Activated B cell treated with CpG ODN at 0.5 μM for 24 hours (primary cell): ENCODE data around the gene FUZ. TPM values are rescaled to one million over a fixed set of nuclear protein-coding genes. Genes with fewer than 3 reads are reported as not detected.
A peak's percentile ranks its signal among the peaks of the same experiment; 100 is the strongest.

Experiments used
- ATAC-seq: fragments of 200-7000 bp; cut with Tn5 transposase; one replicate; pipeline ENCODE4 v1.10.0; 2021; ENCODE audit warnings: low read depth, mild to moderate bottlenecking, moderate library complexity
- CTCF ChIA-PET: fragments of 350-600 bp; sonication (Branson Sonifier 250); formaldehyde crosslinking; loops from one replicate; lab custom pipeline; 2021; ENCODE audit warnings: antibody characterized with exemption; lab: Charles Lee
- POLR2A ChIA-PET: fragments of 350-600 bp; sonication (Branson Sonifier 250); formaldehyde crosslinking; loops from one replicate; lab custom pipeline; 2021; ENCODE audit warnings: antibody characterized with exemption; lab: Charles Lee
- DNase-seq: peaks from one replicate; pipeline ENCODE4 v3.0.0; 2022
- H3K27ac Mint-ChIP-seq: one replicate; pipeline ENCODE4 v1.8.0; 2020; ENCODE audit warnings: mixed read lengths
- H3K27me3 Mint-ChIP-seq: one replicate; pipeline ENCODE4 v1.8.0; 2021; ENCODE audit warnings: mixed read lengths
- H3K36me3 Mint-ChIP-seq: one replicate; pipeline ENCODE4 v1.8.0; 2021; ENCODE audit warnings: low read depth, mixed read lengths
- H3K4me1 Mint-ChIP-seq: one replicate; pipeline ENCODE4 v1.8.0; 2021; ENCODE audit warnings: mixed read lengths
- H3K4me3 Mint-ChIP-seq: one replicate; pipeline ENCODE4 v1.8.0; 2020; ENCODE audit warnings: mild to moderate bottlenecking, mixed read lengths
- H3K9me3 Mint-ChIP-seq: one replicate; pipeline ENCODE4 v1.8.0; 2020; ENCODE audit warnings: mixed read lengths
- intact Hi-C: fragments of 100-400 bp; cut with micrococcal nuclease; formaldehyde crosslinking; loops from one replicate; pipeline ENCODE4 v1.15.1; 2024
- total RNA-seq: library from RNA; stranded (reverse); gene quantifications from 2 replicates; pipeline ENCODE4 v1.2.3, GENCODE V29; 2022
- TF ChIP-seq, protein P1 (sequence below): fragments of 200-600 bp; IDR thresholded peaks from one replicate; pipeline ENCODE4 v1.8.0; 2022; ENCODE audit warnings: antibody characterized with exemption, mild to moderate bottlenecking

Gene FUZ
- total RNA-seq, 1 donor from 2014 or later, result 12.0 TPM

DNA sequence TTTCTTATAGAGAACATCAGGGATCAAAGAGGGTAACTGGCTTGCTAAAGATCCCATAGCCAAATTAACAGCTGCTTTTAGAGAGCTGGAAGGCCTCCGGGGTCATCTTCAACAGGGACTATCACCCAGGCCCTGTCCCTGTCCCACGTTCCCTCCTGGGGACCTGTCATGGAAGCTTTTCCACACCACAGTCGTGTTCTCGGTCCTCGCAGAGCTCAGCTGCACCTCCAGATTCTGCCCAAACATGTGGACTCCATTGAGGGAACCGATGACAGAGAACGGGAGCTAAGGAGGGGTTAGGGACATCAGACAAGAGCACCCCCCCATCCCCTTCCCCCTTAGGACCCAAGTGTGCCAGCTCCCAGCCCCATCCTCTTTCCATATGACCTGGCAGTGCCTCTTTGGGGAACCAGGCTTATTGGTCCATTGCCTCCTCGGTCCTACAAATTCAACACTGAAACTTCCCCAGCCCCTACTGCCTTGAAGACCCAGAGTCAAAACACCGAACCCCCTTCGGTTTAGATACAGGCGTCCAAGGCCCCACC lies 568 bp downstream of the FUZ start:
- no peak for DNase-seq

DNA sequence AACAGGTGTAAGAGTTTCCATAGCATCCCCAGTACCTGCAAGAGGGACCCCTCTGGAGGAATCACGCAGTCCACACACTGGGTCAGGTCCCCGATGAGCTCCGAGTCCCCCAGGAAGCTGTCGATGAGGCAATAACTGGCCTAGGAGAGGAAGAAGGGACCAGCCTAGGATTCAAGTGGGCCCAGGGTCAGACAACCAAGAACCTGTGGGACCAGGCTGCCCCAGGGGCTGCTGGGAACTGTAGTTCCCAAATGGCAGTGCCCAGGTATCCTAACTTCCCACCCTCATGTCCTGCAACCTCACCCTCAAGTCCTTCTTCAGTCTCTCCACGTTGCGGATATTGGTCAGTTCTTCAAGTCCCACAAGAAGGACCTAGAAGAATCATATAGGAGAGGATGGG lies 1.8 kb downstream of the FUZ start:
- intact Hi-C loops, result no loop called here
- CTCF ChIA-PET, result no interaction called here

More for the DNA sequence above, 568 bp downstream of the FUZ start:
- ChIA-PET POLR2A (interaction anchor here (0.6 to 2.8 kb wide), 14 partner anchors 8 to 317 kb away, joined by 3 to 23 read pairs (median 8); partner anchors contain the start of genes AKT1S1, AP2A1, PNKP and PTOV1), CTCF (interaction anchor here (0.9 kb wide), 1 partner anchor 64 kb away, joined by 4 read pairs; the partner anchor contains the start of gene AKT1S1)
- TF ChIP-seq, protein P1, sequence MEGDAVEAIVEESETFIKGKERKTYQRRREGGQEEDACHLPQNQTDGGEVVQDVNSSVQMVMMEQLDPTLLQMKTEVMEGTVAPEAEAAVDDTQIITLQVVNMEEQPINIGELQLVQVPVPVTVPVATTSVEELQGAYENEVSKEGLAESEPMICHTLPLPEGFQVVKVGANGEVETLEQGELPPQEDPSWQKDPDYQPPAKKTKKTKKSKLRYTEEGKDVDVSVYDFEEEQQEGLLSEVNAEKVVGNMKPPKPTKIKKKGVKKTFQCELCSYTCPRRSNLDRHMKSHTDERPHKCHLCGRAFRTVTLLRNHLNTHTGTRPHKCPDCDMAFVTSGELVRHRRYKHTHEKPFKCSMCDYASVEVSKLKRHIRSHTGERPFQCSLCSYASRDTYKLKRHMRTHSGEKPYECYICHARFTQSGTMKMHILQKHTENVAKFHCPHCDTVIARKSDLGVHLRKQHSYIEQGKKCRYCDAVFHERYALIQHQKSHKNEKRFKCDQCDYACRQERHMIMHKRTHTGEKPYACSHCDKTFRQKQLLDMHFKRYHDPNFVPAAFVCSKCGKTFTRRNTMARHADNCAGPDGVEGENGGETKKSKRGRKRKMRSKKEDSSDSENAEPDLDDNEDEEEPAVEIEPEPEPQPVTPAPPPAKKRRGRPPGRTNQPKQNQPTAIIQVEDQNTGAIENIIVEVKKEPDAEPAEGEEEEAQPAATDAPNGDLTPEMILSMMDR, result no peak
- no peak for ATAC-seq
- no peaks in the 10 kb centered on the region for H3K27me3 Mint-ChIP-seq
- peaks cover 48% of the 10 kb centered on the region for H3K4me1 Mint-ChIP-seq
- H3K4me3 Mint-ChIP-seq, result peak overlapping the region; percentile 94
- peak overlapping the region; percentile 99 for H3K27ac Mint-ChIP-seq
- intact Hi-C loops, result loop anchor here (2.0 kb wide), 4 partner anchors 212 to 1176 kb away; partner anchors contain the start of genes DBP, PRR12, RPS11 and VRK3
- H3K9me3 Mint-ChIP-seq, result no peaks in the 10 kb centered on the region
- H3K36me3 Mint-ChIP-seq, result peaks cover 6% of the 10 kb centered on the region

DNA sequence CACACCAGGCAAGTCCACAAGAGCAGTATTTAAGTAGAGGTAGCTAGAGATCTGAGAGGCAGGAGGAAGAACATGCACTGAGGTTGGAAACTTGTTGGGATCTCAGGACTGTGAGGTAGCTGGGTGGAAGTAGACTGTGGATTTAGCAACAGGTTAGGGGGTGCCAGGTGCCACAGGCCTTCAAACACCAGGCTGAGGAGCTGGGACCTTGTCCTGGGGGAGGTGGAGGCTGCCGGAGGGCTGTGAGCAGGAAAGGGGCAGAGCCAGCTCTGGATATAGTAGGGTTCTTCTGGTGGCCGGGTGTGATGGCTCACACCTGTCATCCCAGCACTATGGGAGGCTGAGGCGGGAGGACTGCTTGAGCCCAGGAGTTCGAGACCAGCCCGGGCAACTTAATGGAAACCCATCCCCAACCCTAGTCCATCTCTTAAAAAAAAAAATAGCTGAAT lies 3.1 kb downstream of the FUZ start:
- intact Hi-C loops, result loop anchor here (2.0 kb wide), 1 partner anchor 119 kb away; the partner anchor contains the start of genes ATF5 and NUP62
- Mint-ChIP-seq H3K27ac (peak overlapping the region; percentile 46), H3K9me3 (no peaks in the 10 kb centered on the region), H3K36me3 (peaks cover 12% of the 10 kb centered on the region), H3K4me3 (peak overlapping the region; percentile 91), H3K4me1 (peaks cover 55% of the 10 kb centered on the region), H3K27me3 (no peaks in the 10 kb centered on the region)
- ATAC-seq (no peak), DNase-seq (no peak)
- TF ChIP-seq, protein P1, result no peak
- ChIA-PET POLR2A (interaction anchor here (0.5 to 1.9 kb wide), 10 partner anchors 8 to 1172 kb away, joined by 3 to 10 read pairs (median 4); partner anchors contain the start of genes AKT1S1, AP2A1, ATF5 and NUP62), CTCF (interaction anchor here (0.7 kb wide), 1 partner anchor 712 kb away, joined by 3 read pairs; no protein-coding TSS in a partner anchor)

More for the DNA sequence above, 1.8 kb downstream of the FUZ start:
- Mint-ChIP-seq H3K36me3 (peaks cover 5% of the 10 kb centered on the region), H3K9me3 (no peaks in the 10 kb centered on the region), H3K27ac (no peak overlapping the region), H3K27me3 (no peaks in the 10 kb centered on the region), H3K4me3 (peak overlapping the region; percentile 44), H3K4me1 (peaks cover 53% of the 10 kb centered on the region)
- TF ChIP-seq, protein P1, result no peak
- DNase-seq (no peak), ATAC-seq (no peak)
- POLR2A ChIA-PET, result interaction anchor here (1.3 to 2.8 kb wide), 3 partner anchors 39 to 118 kb away, joined by 4 to 21 read pairs (median 5); partner anchors contain the start of genes ATF5, NUP62 and PTOV1

DNA sequence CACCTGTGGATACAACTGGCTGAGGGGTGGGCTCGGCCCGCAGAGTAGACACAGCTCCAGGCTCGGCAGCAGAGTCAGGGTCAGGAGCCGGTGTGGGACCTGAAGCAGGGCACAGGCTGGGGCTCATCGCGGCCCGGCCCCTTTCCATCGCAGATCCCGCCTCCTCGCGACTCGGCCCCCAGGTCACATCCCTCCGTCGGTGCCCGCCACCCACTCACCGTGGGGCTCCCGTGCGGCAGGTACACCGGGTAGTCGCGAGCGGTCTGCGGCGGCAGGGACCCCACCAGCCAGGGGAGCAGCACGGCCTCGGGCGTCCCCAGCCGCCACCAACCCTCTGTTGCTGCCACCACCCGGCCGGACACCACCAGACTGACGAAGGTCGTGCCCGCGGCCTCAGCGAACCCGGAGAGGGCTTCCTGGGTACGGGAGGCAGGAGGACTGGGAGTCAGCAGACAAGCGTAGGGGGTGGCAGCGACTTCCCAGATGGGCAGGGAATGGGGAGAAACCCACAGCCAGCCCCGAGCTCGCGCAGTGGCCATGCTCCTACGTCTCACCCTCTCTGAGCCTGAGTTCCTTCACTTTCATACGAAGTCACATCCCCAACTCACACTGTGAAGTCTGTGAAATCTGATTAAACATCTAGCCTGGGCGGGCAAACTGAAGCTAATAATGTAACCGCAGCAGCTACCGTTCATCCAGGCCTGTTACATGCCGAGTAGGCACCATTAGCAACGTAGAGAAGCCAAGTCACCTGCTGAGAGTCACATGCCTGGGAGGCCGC lies 3.7 kb downstream of the FUZ start:
- Mint-ChIP-seq H3K36me3 (peaks cover 15% of the 10 kb centered on the region), H3K27ac (peak overlapping the region; percentile 74), H3K4me3 (peak overlapping the region; percentile 91), H3K4me1 (peaks cover 53% of the 10 kb centered on the region), H3K9me3 (no peaks in the 10 kb centered on the region), H3K27me3 (no peaks in the 10 kb centered on the region)
- ChIA-PET POLR2A (interaction anchor here (0.5 to 1.8 kb wide), 9 partner anchors 41 to 272 kb away, joined by 3 to 10 read pairs (median 4); partner anchors contain the start of genes AP2A1, PNKP, PRR12 and PTOV1), CTCF (no interaction called here)
- TF ChIP-seq, protein P1, result no peak
- ATAC-seq, result peak; percentile 43
- DNase-seq, result peak; percentile 69
- intact Hi-C loops, result loop anchor here (2.0 kb wide), 1 partner anchor 119 kb away; the partner anchor contains the start of genes ATF5 and NUP62
